ENCODE measurements around the gene DENND1A.

DNA sequence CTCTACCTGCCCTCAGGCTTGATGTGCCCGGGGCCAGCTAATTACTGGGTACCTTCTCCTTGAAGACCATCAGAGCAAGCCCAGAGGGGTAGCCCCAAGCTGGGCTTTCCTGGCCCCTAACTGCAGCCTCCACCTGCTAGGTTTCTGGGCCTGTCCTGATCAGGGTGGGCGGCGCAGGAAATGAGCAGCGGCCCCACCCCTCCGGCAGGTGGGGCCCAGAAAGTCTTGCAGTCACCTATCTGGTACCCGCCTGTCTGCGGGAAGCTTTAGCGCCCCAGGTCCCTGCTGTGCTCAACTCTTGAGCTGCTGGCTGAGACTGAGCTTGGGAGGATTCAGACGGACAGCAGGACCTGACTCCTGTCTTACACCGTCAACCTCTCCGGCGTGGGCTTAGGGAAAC, 44.5 kb upstream of the DENND1A start:
- TF ChIP-seq, protein P1, sequence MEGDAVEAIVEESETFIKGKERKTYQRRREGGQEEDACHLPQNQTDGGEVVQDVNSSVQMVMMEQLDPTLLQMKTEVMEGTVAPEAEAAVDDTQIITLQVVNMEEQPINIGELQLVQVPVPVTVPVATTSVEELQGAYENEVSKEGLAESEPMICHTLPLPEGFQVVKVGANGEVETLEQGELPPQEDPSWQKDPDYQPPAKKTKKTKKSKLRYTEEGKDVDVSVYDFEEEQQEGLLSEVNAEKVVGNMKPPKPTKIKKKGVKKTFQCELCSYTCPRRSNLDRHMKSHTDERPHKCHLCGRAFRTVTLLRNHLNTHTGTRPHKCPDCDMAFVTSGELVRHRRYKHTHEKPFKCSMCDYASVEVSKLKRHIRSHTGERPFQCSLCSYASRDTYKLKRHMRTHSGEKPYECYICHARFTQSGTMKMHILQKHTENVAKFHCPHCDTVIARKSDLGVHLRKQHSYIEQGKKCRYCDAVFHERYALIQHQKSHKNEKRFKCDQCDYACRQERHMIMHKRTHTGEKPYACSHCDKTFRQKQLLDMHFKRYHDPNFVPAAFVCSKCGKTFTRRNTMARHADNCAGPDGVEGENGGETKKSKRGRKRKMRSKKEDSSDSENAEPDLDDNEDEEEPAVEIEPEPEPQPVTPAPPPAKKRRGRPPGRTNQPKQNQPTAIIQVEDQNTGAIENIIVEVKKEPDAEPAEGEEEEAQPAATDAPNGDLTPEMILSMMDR (conservative IDR thresholded peaks at IDR 0.05; ENCODE audit: low read length): no peak
- no peak for TF ChIP-seq EZH2phosphoT487 (IDR thresholded peaks at IDR 0.05; ENCODE audit: borderline replicate concordance)
